ENCODE measurements around the gene ATP8B4. TPM values are rescaled to one million over a fixed set of nuclear protein-coding genes. Genes with fewer than 3 reads are reported as not detected.

The ATP8B4 gene
- 1 to 10 TPM; 2.2 to 9.5 (median 3.0) TPM for total RNA-seq

GRCh38 chr15:50119063-50120040 lies at the start of gene ATP8B4:
ATP8B4 (minus strand) TSS chr15:50119233; CDS start chr15:50106966, 12,267 bp downstream.
- TF ChIP-seq POLR2A (IDR thresholded peaks at IDR 0.05) (no peak), POLR2AphosphoS5 (IDR thresholded peaks at IDR 0.05) (no peak), EP300 (IDR thresholded peaks at IDR 0.05) (no peak)
- TF ChIP-seq, protein P1, sequence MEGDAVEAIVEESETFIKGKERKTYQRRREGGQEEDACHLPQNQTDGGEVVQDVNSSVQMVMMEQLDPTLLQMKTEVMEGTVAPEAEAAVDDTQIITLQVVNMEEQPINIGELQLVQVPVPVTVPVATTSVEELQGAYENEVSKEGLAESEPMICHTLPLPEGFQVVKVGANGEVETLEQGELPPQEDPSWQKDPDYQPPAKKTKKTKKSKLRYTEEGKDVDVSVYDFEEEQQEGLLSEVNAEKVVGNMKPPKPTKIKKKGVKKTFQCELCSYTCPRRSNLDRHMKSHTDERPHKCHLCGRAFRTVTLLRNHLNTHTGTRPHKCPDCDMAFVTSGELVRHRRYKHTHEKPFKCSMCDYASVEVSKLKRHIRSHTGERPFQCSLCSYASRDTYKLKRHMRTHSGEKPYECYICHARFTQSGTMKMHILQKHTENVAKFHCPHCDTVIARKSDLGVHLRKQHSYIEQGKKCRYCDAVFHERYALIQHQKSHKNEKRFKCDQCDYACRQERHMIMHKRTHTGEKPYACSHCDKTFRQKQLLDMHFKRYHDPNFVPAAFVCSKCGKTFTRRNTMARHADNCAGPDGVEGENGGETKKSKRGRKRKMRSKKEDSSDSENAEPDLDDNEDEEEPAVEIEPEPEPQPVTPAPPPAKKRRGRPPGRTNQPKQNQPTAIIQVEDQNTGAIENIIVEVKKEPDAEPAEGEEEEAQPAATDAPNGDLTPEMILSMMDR (IDR thresholded peaks at IDR 0.05): no peak
- Histone ChIP-seq H3K4me3 (no peak within 1 kb of the TSS), H3K36me3 (no peaks in the 10 kb centered on the region), H3K27ac (no peak within 1 kb of the TSS), H3K4me1 (no peaks in the 10 kb centered on the region), H3K9me3 (no peaks in the 10 kb centered on the region), H3K27me3 (no peaks in the 10 kb centered on the region)
- 74% methylated on average over 4 of the region's 4 CpGs for WGBS
- no peak for DNase-seq (ENCODE audit: low spot score in 2 of 2)

- no peak for DNase-seq (ENCODE audit: low spot score in 2 of 2)
- 89% methylated on average over 4 of the region's 4 CpGs for WGBS
- Histone ChIP-seq H3K27me3 (no peaks in the 10 kb centered on the region), H3K9me3 (no peaks in the 10 kb centered on the region), H3K27ac (no peak overlapping the region), H3K4me3 (no peak overlapping the region), H3K4me1 (no peaks in the 10 kb centered on the region), H3K36me3 (no peaks in the 10 kb centered on the region)
- TF ChIP-seq, protein P1 (IDR thresholded peaks at IDR 0.05): no peak
- no peak for TF ChIP-seq EP300 (IDR thresholded peaks at IDR 0.05)
Measured at GRCh38 chr15:50168379-50168778, 49.3 kb upstream of the ATP8B4 start.

GRCh38 chr15:50167110-50167509 lies 48.1 kb upstream of the ATP8B4 start:
- no peak overlapping the region for H3K4me3 ChIP-seq
- H3K9me3 ChIP-seq: no peaks in the 10 kb centered on the region
- no peaks in the 10 kb centered on the region for H3K27me3 ChIP-seq
- no peak for DNase-seq (ENCODE audit: low spot score in 2 of 2)
- no peaks in the 10 kb centered on the region for H3K36me3 ChIP-seq
- no peaks in the 10 kb centered on the region for H3K4me1 ChIP-seq
- TF ChIP-seq, protein P1 (IDR thresholded peaks at IDR 0.05): no peak
- TF ChIP-seq POLR2AphosphoS5 (IDR thresholded peaks at IDR 0.05) (no peak), EP300 (IDR thresholded peaks at IDR 0.05) (no peak), POLR2A (IDR thresholded peaks at IDR 0.05) (no peak)
- H3K27ac ChIP-seq: no peak overlapping the region

- DNase-seq (ENCODE audit: low spot score in 2 of 2): no peak
- Histone ChIP-seq H3K4me1 (no peaks in the 10 kb centered on the region), H3K36me3 (no peaks in the 10 kb centered on the region), H3K27me3 (no peaks in the 10 kb centered on the region), H3K4me3 (no peak overlapping the region), H3K27ac (no peak overlapping the region), H3K9me3 (no peaks in the 10 kb centered on the region)
- WGBS: 37% methylated on average over 1 of the region's 1 CpG
- TF ChIP-seq EP300 (IDR thresholded peaks at IDR 0.05) (no peak), POLR2AphosphoS5 (IDR thresholded peaks at IDR 0.05) (no peak), POLR2A (IDR thresholded peaks at IDR 0.05) (no peak)
- TF ChIP-seq, protein P1 (IDR thresholded peaks at IDR 0.05): no peak
Measured at GRCh38 chr15:50166216-50166615, 47.2 kb upstream of the ATP8B4 start.

DNA sequence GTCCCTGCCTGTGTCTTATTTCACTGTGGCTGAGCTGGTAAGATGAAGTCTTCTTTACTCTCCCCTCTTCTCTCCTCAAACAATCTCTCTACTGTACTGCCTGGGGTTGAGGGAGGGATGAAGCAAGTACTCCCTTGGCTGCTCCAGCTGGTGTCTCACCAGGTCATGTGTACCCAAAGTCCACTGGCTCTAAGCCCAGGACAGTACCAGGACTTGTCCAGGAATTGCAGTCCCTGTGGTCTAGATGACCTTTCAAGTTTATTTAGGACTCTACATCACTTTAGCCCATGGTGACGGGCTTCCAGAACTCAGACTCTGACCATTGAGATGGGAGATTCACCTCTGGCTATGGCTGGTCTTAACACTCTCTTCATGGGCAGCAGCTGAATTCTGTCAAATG lies 45.4 kb upstream of the ATP8B4 start:
- 89% methylated on average over 1 of the region's 1 CpG for WGBS
- Histone ChIP-seq H3K9me3 (no peaks in the 10 kb centered on the region), H3K36me3 (no peaks in the 10 kb centered on the region), H3K4me3 (no peak overlapping the region), H3K4me1 (no peaks in the 10 kb centered on the region), H3K27ac (no peak overlapping the region), H3K27me3 (no peaks in the 10 kb centered on the region)
- no peak for DNase-seq (ENCODE audit: low spot score in 2 of 2)
- TF ChIP-seq POLR2A (IDR thresholded peaks at IDR 0.05): no peak
- TF ChIP-seq POLR2AphosphoS5 (IDR thresholded peaks at IDR 0.05): no peak
- TF ChIP-seq EP300 (IDR thresholded peaks at IDR 0.05): no peak
- TF ChIP-seq, protein P1 (IDR thresholded peaks at IDR 0.05): no peak
